GM18907 (cell line): ENCODE results near the gene PLPP3.

Source experiments
- ATAC-seq: cut with Tn5 transposase; IDR thresholded peaks from one replicate; pipeline ENCODE4 v1.9.1; 2021; ENCODE audit warnings: mild to moderate bottlenecking, moderate library complexity; ENCODE audit not compliant: unreplicated experiment

The PLPP3 gene

DNA sequence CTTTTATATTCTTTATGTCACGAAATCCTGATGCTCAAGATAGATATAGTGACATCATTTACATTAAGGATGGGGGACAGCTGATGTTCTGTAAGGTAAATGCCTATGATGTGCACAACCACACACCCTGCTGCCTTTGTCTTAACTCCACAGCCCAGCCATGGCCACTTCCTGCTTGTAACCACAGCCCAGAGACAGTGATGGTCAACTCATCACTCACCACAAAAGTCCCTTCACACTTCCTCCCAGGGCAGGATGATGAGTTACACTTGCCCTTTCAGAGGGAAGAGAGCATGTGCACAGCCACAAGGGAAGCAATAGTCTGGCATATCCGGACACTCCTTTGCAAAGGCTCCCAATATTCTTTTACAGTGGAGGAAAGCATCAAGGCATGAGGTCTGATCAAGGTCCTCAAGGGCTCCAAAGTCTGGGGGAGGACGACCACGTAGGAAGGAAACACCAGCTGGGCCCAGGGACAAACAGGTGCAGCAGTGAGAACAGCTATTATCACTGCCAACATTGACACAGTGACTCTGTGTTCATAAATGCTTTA, 53.8 kb downstream of the PLPP3 start:
- ATAC-seq: peak; percentile 93

DNA sequence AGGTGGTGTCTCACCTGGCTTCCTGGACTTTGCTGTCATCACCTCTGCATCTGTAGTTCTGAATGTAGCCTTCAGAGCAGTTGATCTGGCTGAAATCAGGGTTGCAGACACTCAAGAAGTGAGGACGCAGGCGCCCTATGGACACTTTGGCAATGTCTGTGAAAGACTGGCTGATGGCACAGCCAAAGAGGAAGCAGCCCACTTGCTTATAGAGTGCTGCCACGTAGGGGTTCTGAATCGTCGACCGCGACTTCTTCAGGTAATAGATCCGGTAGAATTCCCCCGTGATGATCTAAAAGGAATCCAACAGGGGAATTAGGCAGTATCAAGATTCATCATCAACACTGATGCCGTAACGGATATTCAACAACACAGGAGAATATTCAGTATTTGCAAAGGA, 55.1 kb downstream of the PLPP3 start:
- ATAC-seq: no peak

DNA sequence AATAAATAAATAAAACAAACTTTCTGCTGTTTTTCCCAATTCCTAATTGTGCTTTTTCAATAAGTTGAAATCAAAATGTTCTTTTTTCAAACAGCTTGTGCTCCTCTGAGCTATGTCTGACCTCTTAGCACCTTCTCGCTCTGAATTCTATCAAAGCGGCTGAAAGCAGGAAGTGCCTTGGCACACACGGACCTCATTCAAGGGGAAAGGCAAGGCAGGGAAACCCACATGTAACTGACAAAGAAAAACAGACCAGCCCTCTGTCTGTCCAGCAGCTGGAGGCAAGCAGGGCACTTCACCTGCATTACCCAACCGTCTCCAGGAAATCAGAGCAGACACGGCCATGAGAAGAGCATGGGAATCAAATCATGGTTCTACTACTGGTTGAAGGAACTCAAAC, 56.7 kb downstream of the PLPP3 start:
- ATAC-seq: no peak

DNA sequence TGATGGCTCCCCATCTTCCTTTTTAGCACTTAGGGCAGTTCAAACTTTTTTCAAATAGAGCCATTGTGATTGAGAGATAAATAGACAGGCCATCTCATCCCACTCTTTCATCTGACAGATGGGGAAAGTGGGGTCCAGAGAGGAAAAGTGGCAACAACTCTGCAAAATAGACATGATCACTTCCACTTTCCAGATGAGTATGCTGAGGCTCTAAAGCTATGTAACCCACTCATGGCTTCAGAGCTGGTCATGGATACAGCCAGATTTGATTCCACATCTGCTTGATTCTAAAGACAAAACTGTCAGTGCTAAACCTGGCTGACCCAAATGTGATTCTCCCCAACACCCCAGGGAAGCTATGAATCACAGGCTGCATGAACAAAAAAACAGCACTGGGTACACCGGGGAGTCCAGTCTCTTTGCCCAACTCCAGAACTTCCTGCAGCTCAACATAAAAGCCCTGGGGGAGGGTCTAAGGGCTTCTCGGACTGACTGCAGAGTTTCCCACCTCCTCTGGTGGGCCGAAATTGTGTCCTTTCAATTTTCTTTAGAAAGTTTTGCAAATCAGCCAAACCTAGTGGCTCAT, 59.3 kb downstream of the PLPP3 start:
- ATAC-seq: no peak

DNA sequence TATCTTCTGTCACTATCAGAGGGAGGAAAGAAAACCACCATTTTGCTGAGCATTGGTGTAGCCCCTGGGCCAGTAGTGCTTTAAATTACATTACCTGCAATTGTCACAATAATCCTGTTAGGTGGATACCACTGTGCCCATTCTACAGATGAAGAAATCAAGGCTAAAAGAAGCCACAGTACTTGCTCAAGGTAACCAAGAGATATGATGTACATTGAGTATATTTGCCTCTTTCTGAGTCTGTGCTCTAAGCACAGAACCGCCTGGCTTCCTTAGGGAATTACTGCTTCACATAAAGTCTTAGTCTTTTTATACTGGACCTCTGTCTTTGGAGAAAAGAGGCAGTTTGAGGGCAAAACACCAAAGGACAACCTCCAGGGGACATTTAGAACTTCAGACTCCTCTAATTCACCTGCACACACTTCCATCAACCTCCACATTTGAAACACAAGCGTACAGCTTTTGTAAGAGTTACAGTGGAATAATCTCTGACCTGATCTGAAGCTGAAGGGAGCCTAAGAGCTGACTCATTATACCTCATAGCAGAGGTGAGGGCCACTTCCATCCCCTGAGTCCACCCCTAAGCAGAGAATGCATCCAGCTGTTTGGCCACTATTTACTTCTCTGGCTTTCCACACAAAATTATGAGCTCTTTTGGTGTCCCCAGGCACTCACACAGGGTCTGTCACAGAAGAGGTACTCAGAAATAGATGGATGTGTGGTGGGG, 61.8 kb downstream of the PLPP3 start:
- ATAC-seq: no peak

DNA sequence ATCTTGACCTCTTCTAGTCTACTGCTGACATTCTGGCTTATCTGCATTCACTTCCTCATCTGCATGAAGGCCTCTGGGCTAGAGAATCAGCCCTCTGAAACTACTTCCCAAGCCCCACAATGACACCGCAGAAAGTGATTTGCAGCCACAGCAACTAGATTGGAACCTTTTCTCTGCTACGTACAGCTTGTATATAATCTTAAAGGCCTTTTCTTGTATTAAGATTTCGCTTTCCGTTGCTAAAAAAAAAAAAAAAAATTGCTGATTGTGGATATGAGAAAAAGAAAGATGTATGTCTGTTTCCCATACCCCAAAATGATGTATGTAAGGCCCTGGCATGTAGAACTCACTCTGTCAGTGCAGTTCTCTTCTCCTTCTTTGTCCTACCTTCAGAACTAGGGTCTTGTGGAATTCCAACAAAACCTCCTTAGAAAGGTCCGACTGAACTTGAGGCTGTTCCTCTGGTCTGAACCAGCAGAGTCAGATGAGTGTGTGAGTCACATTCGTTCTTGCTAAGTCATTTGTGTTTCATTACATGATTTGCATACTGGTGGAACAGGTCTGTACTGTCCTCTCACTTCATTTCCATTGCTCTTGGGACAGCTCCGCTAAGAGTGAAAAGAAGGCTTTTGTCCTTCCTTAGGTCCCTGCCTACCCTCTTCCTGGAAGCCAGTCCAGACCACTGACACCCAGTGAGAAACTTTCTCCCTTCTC, 62.7 kb downstream of the PLPP3 start:
- peak; percentile 89 for ATAC-seq

DNA sequence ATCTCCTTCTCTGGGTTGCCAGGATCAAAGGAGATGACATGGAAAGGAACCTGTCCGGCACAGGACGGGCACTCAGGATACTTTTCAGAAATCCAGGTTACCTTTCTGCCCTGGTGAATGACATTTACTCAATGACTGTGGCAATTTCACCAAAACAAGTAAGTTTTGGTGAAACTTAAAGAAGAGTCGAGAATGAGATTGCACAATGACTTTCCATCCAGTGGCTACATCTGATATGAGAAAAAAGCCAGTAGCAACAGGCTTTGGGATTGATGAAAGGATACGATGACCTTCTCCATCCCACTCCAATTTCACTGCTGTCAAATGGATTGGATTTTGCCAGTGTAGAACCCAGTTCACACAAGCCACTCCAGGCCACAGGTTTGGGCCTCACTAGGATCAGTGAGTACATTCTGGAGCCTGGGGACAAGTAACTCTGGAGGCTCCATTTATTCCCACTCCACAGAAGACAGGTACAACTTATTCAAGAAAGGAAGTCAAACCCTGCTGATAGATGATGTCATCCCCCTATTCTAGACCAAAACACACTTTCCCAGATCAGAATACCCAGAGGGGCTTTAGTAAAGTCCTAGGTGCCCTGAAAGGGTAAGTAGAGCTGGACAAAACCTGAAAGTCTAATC, 63.3 kb downstream of the PLPP3 start:
- no peak for ATAC-seq

DNA sequence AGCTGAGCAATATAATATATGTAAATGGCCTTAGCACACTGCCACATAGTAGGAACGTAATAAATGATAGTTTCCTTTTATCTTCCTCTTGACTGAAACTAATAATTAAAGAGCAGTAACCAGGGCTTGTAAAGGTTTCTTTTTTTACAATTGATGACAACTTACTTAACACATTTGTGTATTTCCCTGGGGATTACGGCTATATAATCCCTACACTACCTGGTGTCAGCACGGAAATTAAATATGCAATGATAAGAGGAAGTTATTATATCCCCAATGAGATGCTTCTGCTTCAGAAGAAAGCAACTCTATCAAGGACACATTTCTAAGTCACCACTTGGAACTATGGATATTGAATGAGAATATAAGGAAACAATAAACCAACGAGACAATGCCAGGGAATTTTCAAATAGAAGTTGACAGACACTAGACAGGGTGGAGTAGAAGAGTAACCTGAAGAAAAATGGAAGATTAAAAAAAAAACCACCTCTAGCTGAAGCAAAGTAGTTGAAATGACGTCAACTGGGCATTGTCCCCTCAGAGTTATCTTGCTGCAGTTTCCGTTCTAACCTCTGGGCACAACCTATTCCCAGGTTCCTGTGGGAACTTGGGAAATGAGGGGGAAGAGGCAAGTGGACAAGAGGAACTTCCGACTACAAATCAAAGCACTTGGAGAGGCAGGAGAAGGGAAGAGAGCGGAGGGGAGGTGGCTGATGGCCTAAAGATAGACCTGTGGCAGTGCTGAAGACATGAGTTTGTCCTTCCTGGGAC, 66.5 kb downstream of the PLPP3 start:
- ATAC-seq: no peak

DNA sequence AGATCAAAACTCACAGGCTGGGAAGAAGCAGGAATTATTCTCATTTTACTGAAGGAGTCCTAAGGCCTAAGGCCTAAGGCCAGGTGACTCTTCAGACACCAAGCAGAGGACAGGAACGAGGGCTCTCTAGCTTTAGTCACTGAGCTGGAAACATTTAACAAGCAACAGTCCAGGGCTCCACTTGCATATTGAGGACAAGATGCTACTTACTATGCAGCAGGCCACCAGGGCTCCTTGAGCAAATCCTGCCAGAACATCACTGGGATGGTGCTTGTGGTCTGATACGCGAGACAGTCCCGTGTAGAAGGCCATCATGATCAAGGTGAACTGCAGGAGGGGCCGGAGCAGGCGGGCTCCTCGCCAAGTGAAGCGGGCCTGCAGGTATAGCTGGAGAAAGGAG, 67.6 kb downstream of the PLPP3 start:
- no peak for ATAC-seq

DNA sequence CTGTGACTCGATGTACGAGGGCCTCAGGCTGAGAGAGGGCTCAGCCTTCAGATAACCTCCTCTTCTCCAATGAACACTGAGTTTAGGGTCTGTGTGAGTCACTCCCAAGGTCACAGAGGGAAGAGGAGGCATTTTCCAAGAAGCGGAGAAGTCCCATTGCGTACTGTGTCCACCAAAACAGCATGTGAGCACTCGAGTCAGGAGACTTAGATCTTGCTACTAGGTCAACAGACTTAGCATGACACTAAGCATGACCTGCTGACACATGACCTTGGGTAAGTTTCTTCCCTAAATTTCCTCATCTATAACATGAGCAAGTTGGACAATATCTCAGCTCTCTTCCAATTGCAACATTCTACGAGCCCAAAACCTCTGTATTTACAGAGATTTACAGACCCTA, 68.0 kb downstream of the PLPP3 start:
- ATAC-seq: no peak

DNA sequence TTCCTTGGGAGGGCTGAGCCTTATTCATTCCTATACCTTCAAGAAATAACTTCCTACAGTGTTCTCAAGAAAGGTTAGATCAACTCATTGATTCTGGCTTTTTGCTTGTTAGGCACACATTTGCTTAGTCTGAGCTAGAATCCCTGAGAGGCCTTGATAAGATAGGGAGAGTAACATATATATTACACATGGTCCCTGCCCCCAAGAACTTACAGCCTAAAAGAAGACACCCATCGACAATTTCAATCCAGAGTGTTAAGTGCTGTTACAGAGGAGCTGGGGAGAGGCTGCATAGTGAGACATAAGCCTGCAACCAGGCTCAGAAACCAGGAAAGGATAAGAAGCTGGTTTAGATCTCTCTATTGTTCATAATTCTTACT, 68.7 kb downstream of the PLPP3 start:
- ATAC-seq: no peak

DNA sequence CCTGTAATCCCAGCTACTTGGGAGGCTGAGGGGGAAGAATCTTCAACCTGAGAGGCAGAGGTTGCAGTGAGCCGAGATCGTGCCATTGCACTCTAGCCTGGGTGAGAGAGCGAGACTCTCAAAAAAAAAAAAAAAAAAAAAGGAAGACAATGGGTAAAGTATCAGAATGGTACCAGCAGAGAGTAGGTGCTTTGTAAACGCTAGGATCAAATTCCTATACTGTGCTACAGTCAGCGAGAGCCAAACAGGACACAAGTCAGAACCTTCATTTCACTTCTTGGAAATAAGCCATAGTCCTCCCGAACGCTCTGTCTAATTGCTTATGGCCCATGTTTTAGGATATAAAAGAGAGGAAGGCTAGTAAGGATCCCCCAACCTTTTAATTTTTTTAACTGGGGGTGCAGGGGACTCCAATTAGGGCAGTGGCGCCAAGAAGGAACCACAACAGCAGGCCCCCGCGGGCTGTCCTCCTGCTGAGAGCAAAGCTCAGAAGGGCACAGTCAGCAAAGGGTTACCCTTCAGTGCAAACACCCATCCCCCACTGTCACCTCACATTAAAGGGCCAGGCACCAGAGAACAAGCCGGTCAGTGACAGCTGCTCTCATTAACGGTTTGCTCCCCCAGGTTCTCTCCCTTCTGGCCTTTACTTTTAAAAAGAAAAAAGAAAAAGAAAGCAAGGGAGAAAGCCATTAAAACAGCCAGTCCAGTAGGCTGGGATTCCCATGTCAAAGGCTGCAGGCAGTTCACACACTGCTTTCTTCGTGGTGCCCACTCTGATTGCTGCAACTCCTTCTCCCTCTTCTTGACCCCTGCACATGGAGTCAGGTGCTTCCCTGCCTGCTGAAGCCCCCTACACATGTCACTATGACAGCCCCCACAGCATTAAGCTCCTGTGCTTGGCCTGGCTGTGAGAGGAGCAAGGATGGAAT, 69.4 kb downstream of the PLPP3 start:
- no peak for ATAC-seq

DNA sequence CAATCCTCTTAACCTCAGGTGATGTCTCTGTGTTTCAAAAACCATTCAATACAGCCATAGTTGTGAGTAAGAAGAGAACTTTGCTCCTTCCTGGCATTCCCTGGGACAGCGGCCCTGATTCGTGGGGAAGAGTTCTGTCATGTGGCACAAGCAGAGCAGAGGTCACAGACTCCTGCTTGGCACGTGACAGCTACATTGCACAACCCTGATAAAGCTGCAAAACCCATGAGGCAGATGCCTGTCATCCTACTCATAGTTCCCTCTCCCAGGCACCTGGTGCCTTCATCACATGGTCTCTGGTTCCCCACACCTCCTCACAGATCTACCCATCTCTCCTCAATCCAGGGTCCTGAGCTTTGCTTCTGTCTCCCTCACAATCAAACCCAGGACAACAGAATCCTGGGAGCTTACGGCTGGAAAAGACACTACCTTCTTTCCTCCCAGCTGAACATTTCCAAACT, 70.8 kb downstream of the PLPP3 start:
- ATAC-seq: no peak

DNA sequence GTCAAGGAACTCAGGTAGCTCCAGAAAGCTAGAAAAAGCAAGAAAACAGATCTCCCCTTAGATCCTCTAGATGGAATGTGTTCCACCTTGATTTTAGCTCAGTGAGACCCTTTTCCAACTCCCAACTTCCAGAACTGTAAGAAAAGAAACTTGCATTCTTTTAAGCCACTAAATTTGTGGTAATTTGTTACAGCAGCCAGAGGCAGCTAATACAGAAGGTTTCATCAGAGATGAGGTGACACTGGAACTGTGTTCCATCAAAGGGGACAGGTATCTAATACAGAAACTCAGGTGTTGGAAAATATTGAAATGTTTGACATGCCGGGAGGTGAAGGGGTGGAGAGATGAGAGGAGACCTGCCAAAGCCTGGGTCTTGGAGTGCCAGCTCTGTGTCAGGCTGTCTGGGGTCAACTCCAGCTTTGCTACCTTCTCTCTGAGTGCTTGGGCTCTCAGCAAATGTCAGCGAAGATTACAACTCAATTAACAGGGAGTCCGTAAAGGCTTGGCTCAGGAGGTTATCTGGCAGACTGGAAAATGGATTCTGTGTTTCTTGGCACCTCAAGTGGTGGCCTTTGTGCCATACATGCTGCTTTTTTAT, 71.3 kb downstream of the PLPP3 start:
- ATAC-seq: no peak

DNA sequence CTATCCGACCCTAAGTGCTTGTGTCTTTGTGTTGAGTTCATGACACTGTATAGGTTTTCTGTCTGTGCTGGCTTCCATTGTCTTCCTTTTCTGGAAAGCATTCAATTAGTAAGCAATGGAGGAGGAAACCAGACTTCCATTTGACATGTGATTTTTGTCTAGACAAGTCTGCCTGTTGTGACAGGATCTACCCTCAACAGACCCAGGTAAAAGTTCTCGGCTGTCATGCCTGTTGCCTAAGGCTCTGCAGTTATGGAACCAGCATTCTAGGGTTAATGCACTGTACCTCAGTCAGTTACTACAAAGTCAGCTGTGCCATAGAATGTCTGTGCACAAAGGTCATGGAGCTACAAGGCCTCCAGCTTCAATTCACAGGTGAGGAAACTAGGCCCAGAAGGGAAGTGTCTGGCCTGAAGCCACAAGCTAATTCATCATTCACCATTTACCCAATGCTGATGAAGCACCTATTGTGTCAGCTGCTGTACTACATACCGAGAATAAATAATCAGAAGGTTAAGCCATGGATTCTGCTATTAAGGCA, 72.3 kb downstream of the PLPP3 start:
- no peak for ATAC-seq

DNA sequence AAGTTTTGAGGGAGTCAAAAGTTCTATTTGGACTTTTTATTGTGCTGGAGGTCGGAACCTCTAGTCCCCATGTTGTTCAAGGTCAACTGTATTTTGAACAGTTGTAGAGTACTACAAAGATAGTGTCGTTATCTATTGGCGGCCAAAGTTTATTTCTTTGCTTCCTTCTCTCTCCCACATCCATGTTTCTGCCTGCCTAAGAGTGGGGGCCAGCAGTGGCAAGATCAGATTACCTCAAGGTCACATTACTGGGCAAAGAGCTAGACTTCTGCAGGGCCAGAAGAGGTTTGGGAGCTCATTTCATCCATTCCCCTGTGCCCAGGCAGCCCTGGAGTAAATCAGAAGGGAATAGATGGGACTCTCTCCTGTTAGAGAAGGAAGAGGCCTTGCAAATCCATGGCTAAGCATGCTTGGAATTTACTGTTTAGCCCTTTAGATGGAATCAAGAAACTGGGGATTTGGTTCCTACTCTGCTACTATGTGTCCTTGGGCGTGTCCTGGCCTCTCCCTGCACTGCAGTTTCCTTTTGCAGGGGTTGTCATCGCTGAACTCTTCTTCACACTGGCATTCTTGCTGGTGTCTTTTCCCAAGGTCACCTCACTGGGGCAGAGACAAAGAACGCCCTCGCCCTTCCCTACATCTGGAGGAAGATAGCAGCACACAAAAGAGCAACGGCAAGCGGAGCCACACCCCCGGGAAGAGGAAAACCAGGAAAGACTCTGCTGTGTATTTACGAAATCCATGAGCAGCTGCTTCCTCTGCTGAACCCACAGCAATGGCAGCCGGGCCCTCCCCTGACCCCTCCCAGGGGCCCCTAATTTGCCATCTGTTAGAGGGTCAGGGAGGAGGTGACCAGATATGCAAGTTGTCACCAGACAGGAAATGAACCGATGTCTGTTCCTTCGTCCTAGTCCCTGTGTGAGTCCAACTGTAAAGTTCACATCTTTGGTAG, 73.3 kb downstream of the PLPP3 start:
- ATAC-seq: no peak

DNA sequence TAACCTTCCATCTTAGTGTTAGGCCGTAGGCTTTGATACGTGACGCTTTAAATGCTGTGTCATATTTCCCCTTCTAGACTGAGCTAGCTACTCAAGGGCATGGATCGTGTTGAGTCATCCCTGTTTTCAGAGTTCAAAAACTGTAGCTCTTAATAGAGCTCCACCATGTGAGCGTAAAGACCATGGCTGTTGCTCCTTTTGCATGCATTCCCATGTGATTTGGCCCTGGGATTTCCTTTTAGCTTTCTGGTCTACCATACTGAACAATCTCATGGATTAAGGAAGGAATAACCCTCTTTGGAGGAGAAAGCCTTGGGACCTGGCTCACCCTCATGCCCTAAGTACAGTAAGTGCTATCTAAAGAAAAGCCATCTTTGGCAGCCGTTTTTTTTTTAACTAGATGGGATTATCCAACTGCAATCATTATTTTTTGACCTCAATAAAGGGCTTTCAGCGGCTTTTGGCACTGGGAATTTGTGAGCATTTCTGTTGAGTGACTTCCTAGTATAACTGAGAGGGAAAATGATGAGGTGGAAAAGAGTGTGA, 76.6 kb downstream of the PLPP3 start:
- ATAC-seq: no peak

DNA sequence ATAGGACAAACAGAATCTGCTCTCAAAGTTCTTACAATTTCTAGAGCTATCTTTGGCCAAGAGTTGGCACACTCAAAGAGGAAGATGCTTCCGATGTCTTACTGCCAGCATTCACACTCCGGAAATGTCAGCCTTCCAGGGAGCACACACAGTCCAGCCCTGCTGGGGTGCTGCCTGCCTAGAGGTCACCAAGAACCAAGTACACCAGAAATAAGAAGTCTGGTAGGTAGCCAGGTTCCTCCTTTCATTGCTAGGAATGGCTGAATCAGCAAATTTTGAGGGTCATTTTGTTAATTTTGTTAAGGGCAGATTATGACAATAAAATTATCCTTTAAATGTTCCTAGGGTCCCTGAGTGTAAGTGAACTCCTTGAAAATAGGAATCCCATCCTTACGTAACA, 77.5 kb downstream of the PLPP3 start:
- no peak for ATAC-seq
